T-helper 2 cell (primary cell): Measurements from ENCODE around the gene EPHA5.

ENCODE experiments used
- DNase-seq, 5 experiments: peaks; one replicate each; pipeline versions ENCODE4 v3.0.0 to v3.0.0-alpha.2; 2012 to 2022
- total RNA-seq, 2 donors: gene quantifications; one replicate each; lab custom pipeline; 2026; lab: John Stamatoyannopoulos, UW

The EPHA5 gene
- total RNA-seq = 0 to 0.20 reads per million in 2 donors

DNA sequence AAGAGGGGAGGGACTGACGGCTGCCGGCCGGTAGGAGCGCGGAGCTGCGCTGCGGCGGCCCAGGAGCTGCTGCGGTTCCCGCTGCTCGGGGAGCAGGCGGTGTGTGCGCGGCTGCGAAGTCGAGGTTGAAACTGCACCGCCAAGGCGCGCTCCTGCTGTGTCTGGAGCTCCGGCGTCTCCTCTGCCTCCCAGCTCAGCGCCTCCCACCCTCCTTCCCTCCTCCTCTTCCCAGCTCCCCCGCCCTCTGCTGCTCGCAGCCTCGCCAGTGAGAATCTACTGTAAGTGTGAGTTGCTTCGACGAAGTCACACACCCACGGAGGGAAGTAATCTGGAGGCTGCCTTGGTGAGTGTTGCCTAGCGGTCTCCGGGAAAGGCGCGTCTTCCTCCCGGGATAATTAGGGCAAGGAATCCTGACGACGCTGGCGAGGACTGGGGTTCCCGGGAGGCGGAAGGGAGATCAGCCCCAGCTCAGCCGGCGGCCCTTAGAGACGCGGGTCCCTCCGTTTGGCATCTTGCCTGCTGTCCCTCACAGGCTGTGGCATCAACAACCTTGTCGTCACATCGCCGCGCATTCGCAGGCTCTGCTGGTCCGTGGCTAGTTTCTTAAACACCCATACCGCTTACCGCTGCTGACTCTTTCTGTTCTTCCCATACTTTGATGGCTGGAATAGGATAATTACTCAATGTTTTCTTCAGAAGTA is at the start of gene EPHA5:
Gene EPHA5 (minus strand): TSS at position 159 of the 701 bp plus-strand sequence. CDS start 747 bp downstream, outside the sequence.
- DNase-seq = peak in 1 of 5 experiments; percentile 47

DNA sequence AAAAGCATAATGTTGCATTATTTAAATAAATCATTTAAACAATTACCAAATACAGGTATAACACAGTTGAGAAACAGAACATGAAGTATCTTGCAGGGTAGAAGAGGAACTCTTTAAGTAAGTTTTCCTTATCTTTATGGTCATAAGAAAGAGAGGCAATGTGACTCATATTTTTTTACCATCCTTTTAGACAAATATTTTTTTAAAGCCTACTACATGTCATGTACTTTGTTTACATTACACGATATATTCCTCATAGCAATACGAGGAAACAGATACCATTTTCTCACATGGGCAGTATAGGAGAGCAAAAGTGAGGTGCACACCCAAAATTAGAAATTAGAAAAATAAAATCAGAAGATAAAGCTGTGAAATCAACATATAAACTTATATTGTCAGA is 49.3 kb upstream of the EPHA5 start:
- no peak for DNase-seq

GRCh38 chr4:65698631-65699030 is 28.3 kb upstream of the EPHA5 start:
- no peak for DNase-seq

DNA sequence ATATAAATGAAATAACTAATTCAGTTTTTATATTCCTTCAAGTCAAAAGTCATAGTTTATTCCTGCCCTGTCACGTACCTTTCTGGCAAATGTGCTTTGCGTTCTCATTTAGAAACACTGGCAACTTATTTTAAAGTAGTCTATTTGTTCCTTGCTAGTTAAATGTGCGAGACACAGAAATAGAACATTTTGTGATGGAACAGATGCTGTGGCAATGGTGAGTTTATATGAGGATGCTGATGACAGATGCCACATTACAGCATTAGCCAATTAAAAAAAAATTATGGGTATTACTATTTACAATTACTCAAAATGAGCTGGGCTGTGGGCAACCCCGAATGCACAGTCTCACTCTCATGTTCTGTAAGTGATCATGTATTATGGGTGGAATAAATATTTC is 26.1 kb upstream of the EPHA5 start:
- DNase-seq = no peak

DNA sequence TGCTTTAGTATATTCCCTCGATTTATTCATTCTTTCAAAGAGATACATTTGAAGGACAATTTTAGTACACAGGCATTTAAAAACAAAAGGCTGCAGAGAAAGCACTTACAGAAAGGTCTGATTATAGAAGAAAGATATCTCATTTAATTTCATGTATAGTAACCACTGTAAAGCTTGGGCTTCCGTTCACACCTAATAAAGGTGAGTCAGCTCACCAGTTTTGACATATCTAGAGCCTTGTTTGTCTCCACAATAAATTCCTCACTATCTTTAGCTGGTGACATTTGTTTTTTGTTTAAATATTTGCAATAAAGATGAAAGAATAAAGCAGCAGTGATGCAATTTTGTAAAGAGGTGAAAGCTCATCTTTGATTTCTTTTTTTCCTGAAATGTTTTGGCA is 1.1 kb upstream of the EPHA5 start:
- DNase-seq = no peak

DNA sequence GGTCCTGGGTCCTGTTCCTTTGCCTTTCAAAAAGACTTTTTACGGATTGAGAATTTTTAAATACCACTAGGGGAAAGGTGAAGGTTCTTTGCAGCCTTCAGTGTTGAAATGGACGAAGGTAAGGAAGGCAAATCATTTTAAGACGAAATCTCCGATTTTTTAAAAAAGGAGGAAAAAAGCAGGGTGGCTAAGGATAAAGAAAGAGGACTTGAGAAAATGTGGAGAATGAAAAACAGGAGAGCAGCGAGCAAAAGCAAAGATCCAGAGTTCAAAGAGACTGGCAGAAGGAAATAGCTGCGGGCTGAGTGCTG is 314 bp downstream of the EPHA5 start:
- no peak for DNase-seq

DNA sequence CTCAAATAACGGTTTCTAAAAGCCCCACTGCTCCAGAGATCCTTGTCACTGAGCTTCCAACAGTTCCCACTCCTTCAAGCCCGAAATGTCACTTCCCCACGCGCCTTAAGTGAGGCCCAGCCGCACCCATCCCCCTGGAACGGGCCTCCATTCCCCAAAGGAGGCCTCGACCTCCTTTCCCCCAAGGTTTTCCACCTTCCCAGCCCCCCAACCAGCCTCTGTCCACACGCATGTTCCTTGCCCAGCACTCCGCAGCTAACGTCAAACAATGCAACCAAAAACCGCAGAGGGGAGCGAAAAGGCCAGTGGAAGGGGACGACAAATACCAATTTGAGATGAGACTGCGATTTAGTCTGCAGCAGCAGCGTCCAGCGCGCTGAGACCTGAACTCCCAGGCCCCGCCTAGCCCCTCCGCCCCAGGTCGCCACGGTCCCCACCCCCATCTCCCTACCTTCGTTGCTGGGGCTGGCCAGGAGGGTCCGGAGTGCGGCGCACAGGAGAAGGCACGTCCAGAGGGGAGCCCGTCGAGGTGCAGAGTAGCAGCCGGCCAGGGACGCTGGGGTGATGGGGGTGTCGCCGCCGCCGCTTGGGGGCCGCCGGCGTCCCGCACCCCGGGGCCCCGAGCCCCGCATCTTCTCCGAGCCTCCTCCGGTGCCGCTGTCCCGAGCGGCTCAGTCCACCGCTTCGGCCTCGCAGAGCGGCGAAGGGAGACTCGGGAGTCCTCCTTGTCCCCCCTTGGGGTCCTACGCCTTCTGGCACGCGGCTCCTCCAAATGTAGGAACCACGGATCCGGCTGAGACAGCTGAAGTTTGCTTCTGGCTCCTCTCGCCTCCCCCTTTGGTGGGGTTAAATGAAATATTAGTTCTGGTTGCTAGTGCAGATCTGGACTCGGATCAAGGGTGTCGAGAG is 924 bp downstream of the EPHA5 start:
- peak in 1 of 5 experiments; percentile 0 for DNase-seq

DNA sequence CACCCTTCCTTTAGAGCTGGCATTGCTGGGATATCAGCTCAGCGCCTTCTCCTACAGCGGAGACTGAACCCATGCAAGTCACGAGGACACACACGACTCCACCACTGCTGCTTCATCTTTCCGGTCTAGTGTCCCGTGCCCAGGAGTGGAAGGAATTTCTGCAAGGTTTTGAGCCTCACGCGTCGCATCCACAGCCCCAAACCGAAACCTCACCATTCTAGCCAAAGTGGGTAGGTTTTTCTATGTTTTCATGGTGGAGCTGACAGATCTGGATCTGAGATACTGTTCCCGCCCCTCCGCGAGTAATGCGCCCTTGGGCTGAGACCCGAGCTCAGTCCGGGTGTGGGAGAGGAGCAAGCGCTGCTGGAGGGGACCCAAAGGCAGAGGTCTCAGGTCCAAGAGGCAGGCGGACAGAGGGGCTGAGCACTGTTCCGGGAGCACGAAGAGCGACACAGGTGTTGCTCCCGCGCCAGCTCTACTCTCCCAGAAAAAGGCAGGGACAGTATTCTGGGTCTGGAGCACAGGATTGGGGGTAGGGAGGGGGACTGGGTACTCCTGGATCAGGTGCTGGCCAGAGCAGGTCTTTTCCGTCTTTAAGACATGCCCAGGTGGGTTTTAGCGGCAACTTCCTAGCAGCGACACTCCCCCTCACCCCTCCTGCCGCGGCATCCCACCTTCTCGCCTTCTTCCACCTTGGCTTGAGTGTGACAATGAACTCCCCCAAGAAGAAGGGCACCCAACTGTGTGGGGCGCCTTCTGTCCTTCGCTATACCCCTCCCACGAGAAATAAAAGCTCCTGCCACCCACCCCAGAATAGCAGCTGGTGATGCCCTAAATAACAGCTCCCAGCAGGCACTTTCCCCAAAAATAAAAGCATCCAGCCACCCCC is 1.8 kb downstream of the EPHA5 start:
- no peak for DNase-seq

DNA sequence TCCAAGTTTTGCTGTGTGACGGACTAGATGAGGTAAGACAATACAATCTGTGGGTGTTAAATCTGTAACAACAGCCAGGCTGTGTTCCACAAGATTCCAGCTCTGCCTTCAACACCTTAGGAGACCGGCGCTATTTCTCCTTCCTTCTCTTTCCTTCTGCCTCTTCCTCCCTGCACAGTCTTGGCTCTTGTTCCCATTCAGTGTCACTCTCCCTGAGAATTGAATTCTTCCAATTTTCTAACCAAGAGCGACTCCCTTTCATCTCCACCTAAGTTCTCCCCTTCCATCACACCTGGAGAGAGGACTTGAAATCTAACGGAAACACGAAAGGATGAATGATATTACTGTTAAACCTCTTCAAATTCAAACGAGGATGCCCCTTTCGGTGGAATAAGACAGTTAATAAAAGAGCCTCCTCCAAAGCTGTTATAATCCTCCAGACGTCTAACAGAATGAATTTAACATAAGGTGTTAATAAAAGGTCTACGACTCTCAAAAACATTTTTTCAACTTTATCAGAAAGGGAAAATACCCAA is 2.7 kb downstream of the EPHA5 start:
- no peak for DNase-seq

- no peak for DNase-seq
Measured at GRCh38 chr4:65665771-65666523, 4.3 kb downstream of the EPHA5 start.

- DNase-seq = no peak
Measured at GRCh38 chr4:65661471-65661870, 8.8 kb downstream of the EPHA5 start.

DNA sequence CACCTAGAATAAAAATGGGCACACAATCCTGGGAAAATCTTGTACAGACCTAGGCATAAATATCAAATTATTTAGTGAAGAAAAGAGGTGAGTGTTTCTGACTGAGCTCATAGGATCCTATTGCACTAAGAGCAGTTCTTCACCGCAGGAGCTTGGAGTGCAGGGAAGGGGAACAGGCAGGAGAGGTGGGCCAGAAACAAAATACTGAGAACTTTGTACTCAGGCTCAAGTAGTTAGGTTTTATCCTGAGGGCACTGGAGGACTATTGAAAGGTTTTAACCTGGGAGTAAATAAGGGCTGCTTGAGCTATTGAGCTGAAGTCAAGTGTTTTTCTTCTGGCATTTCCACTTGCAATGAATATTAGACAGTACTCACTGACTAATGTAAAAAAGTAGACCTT is 12.2 kb downstream of the EPHA5 start:
- DNase-seq = no peak

GRCh38 chr4:65656008-65656407 is 14.3 kb downstream of the EPHA5 start:
- no peak for DNase-seq

- DNase-seq = no peak
Measured at GRCh38 chr4:65654976-65655375, 15.3 kb downstream of the EPHA5 start.

GRCh38 chr4:65653740-65654361 is 16.4 kb downstream of the EPHA5 start:
- DNase-seq = no peak

- DNase-seq = no peak
Measured at GRCh38 chr4:65651751-65652150, 18.5 kb downstream of the EPHA5 start.

- no peak for DNase-seq
Measured at GRCh38 chr4:65651031-65651430, 19.3 kb downstream of the EPHA5 start.

- DNase-seq = no peak
Measured at GRCh38 chr4:65646136-65646535, 24.2 kb downstream of the EPHA5 start.

DNA sequence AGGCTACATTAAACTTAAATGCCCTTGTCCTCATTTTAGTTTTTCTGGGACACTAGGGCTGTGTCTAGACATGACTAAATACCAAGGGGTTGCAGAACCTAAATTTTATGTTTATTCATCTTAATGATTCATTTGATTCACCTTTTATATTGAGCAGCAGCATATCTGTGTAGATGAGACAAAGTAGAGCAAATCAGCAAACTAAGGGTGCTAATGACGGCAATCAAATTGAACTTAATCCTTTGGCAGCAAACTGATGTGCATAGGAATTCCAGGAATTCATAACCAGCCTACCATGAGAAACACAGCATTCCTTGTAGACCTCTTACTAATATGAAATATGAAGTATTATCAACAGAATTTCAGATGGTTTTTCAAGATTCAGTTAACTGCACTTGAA is 25.1 kb downstream of the EPHA5 start:
- DNase-seq = no peak

DNA sequence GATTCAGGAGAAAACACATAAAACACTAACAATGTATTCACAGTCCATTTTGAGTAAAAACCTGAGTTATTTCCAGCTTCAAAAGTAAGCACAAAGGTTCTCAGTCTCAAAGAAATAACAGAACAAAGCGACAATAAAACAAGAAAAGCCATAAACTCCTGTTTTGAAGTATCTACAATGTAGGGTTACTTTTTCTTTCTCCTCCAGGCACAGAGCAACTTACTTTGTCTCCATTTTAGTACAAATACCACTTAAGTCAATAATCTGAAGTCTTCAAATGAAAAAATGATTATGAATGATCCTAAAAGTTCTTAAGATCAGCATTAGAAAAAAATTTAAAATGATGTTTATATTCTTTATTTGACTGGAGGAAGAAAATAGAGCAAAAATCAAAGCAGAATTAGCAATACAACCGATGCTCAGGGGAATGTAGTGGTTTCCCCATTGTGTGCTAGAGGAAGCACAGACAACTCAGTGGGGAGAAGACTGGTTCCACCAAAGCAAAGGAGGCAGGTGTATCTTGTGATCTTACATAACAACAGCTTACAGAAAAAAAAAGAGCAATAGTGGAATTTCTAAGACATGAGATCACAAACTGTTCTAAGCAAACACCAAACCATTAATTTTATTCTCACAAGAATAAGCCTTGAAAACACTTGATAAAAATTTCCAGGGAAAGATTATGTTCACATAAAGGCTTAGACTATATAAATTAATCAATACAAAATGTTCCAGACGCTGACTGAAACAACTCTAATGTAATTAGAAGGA is 35.1 kb downstream of the EPHA5 start:
- DNase-seq = no peak

DNA sequence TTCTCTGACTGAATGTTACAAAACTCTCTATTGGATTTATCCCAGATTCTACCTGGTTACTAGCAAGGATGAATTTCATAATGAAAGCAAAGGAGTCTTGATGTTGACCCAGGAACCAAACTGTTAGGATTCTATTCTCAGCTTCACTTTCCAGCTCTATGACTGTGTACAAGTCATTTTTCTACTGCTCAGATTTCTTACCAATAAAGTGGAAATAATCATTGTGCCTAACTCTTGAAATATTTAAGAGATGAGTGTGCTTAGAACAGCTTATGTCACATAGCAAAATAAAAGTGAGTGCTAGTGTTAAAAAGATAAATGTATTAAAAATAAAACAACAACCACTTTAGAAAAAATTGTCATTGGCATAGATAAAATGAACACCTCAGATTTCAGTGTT is 45.6 kb downstream of the EPHA5 start:
- DNase-seq = no peak
